Common myeloid progenitor, CD34-positive (primary cell): ENCODE data around the gene EIF2S1.
A peak's percentile ranks its signal among the peaks of the same experiment; 100 is the strongest.

Experiments used
- CTCF ChIA-PET: fragments of 350-600 bp; sonication (Branson Sonifier 250); formaldehyde crosslinking; loops from one replicate; lab custom pipeline; 2021; ENCODE audit warnings: antibody characterized with exemption; lab: Charles Lee
- POLR2A ChIA-PET: fragments of 350-600 bp; sonication (Branson Sonifier 250); formaldehyde crosslinking; loops from one replicate; lab custom pipeline; 2021; ENCODE audit warnings: antibody characterized with exemption; lab: Charles Lee
- DNase-seq, 3 donors: peaks; one replicate each; pipeline versions ENCODE4 v3.0.0 to v3.0.0-alpha.2; 2013
- H3K27ac ChIP-seq, 2 experiments: 1 replicate in 1 of 2; 2 replicates in 1 of 2; pipeline ENCODE4 v1.7.0; 2013; ENCODE audit warnings: inconsistent platforms in 2 of 2, low read length in 2 of 2, mild to moderate bottlenecking in 2 of 2, low read depth in 1 of 2, moderate library complexity in 1 of 2; ENCODE audit not compliant: severe bottlenecking in 2 of 2, insufficient read depth in 1 of 2, poor library complexity in 1 of 2
- H3K27me3 ChIP-seq, 5 experiments: replicated peaks in 2 of 5; 1 replicate in 3 of 5; 2 replicates in 2 of 5; pipeline versions ENCODE4 v1.6.1 to v1.7.0; 2013; ENCODE audit warnings: low read length in 4 of 5, mild to moderate bottlenecking in 2 of 5, moderate library complexity in 2 of 5, inconsistent platforms in 1 of 5; ENCODE audit not compliant: insufficient read depth in 5 of 5, control insufficient read depth in 4 of 5
- H3K36me3 ChIP-seq, 4 experiments: 1 replicate in 2 of 4; 2 replicates in 2 of 4; pipeline versions ENCODE4 v1.6.1 to v1.7.0; 2013; ENCODE audit warnings: low read length in 3 of 4, control low read depth in 1 of 4, mild to moderate bottlenecking in 1 of 4; ENCODE audit not compliant: control insufficient read depth in 4 of 4, insufficient read depth in 4 of 4
- H3K4me1 ChIP-seq, 4 experiments: 1 replicate in 3 of 4; 2 replicates in 1 of 4; pipeline versions ENCODE4 v1.6.1 to v1.7.1; 2013; ENCODE audit warnings: low read length in 3 of 4, mild to moderate bottlenecking in 3 of 4, control low read depth in 1 of 4, inconsistent platforms in 1 of 4, moderate library complexity in 1 of 4; ENCODE audit not compliant: control insufficient read depth in 4 of 4, insufficient read depth in 4 of 4; ENCODE audit errors: control extremely low read depth in 1 of 4
- H3K4me3 ChIP-seq, 7 experiments: 1 replicate in 4 of 7; 2 replicates in 3 of 7; pipeline versions ENCODE4 v1.5.1 to v1.7.0; 2013; ENCODE audit warnings: mild to moderate bottlenecking in 7 of 7, low read length in 6 of 7, moderate library complexity in 6 of 7, inconsistent platforms in 2 of 7, low read depth in 2 of 7, control low read depth in 1 of 7; ENCODE audit not compliant: insufficient read depth in 4 of 7, control insufficient read depth in 1 of 7; ENCODE audit errors: extremely low read depth in 1 of 7
- H3K9me3 ChIP-seq, 5 experiments: 1 replicate in 4 of 5; 2 replicates in 1 of 5; pipeline versions ENCODE4 v1.6.1 to v1.7.1; 2013; ENCODE audit warnings: low read length in 4 of 5, mild to moderate bottlenecking in 2 of 5, inconsistent platforms in 1 of 5, low read depth in 1 of 5, moderate library complexity in 1 of 5; ENCODE audit not compliant: control insufficient read depth in 4 of 5, insufficient read depth in 2 of 5; ENCODE audit errors: control extremely low read depth in 1 of 5
- WGBS: methylation state at CpG from one replicate; pipeline ENCODE4 v1.1.5; 2013; ENCODE audit not compliant: insufficient coverage; 5-methylcytosine and 5-hydroxymethylcytosine counted together

EIF2S1 gene

DNA sequence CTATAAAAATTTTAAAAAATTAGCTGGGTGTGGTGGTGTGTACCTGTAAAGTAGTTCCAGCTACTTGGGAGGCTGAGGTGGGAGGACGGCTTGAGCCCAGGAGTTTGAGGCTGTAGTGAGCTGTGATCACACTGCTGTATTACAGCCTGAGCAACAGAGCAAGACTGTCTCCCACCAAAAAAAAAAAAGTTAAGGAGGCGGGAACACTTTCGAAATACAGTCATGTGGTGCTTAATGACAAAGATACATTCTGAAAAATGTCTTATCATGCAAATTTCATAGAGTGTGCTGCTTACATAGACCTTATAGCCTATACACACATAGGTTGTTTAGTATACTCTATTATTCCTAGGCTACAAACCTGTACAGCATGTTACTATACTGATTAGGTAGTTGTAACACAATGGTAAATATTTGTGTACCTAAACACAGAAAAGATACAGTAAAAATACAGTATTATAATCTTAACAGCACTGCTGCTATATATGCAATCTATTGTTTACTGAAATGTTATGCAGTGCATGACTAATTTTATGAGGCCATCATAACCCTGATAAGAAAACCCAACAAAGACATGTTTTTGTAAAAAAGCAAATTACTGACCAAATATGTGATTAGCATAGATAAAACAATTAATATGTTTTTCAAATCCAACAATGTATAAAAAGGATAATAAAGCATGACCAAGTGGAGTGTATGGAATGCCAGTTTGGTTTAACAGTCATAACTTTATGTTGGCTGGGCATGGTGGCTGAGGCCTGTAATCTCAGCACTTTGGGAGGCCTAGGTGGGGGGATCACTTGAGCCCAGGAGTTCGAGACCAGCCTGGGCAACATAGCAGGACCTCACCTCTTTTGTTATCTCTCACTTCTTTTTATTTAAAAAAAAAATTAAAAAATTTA lies 11.4 kb downstream of the EIF2S1 start:
- Histone ChIP-seq H3K27ac (peak overlapping the region in 1 of 2 experiments; percentile 7), H3K9me3 (no peaks in the 10 kb centered on the region), H3K27me3 (no peaks in the 10 kb centered on the region), H3K4me1 (no peaks in the 10 kb centered on the region), H3K36me3 (peaks cover 14 to 81% (median 47%) of the 10 kb centered on the region in 4 experiments), H3K4me3 (no peak overlapping the region)
- WGBS, result 100% methylated on average over 1 of the region's 4 CpGs
- POLR2A ChIA-PET, result no interaction called here
- no peak for DNase-seq
- CTCF ChIA-PET, result no interaction called here

DNA sequence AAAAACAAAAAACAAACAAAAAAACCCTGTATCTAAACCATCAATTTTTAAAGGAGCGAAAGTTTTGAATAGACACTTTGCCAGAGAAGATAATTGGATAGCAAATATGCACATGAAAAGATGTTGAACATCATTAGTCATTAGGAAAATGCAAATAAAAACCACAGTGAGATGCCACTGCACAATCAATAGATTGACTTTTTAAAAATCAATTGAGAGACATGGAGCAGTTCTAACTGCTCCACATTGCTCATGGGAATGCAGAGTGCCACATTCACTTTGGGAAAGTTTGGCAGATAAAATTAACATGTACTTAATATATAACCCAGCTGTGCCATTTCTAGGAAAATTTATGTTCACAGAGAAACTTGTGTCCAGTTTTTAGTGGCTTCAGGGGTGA lies 12.7 kb downstream of the EIF2S1 start:
- no peak overlapping the region for H3K27ac ChIP-seq
- WGBS, result no CpG with 5 or more reads among the region's 1 CpG
- no peak for DNase-seq
- H3K4me3 ChIP-seq, result no peak overlapping the region
- H3K9me3 ChIP-seq, result no peaks in the 10 kb centered on the region
- POLR2A ChIA-PET, result no interaction called here
- CTCF ChIA-PET, result no interaction called here
- no peaks in the 10 kb centered on the region for H3K4me1 ChIP-seq
- peaks cover 23 to 82% (median 50%) of the 10 kb centered on the region in 4 experiments for H3K36me3 ChIP-seq
- H3K27me3 ChIP-seq, result no peaks in the 10 kb centered on the region

DNA sequence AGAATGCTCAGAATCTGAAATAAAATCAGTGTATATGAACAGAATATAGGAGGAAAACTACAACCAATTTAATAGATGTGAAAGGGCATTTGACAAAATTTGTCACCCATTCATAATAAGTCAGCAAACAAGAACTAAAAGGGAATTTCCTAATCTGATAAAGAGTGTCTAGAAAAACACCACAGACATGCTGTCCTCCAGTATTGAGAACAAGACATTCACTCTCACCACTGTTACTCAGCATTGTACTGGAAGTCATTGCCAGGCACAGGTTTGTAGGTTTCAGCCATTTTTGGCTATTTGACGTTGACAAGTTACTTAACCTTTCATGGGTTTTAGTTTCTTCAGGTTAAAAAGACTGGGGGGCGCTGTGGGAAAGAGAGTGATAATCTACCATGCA lies 13.2 kb downstream of the EIF2S1 start:
- CTCF ChIA-PET, result no interaction called here
- POLR2A ChIA-PET, result no interaction called here
- Histone ChIP-seq H3K4me1 (no peaks in the 10 kb centered on the region), H3K9me3 (no peaks in the 10 kb centered on the region), H3K27ac (no peak overlapping the region), H3K27me3 (no peaks in the 10 kb centered on the region), H3K36me3 (peaks cover 21 to 81% (median 49%) of the 10 kb centered on the region in 4 experiments), H3K4me3 (no peak overlapping the region)
- DNase-seq, result no peak
- WGBS, result 100% methylated on average over 2 of the region's 2 CpGs

DNA sequence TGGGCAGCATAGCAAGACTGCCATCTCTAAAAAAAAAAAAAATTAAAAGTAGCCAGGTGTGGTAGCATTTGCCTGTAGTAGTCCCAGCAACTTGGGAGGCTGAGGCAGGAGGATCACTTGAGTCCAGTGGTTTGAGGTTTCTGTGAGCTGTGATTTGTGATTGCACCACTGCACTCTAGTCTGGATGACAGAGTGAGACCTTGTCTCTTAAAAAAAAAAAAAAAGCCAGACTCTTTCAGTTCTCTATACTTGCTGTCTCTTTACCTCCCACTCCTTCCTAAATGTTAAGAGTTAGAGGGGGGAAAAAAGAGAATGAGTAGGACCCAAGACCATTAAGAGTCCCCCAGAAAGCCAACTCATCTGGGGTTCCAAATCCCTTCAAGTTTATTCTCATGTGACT lies 17.8 kb downstream of the EIF2S1 start:
- no peak overlapping the region for H3K27ac ChIP-seq
- no peaks in the 10 kb centered on the region for H3K27me3 ChIP-seq
- POLR2A ChIA-PET, result no interaction called here
- no peak for DNase-seq
- CTCF ChIA-PET, result no interaction called here
- H3K4me1 ChIP-seq, result no peaks in the 10 kb centered on the region
- H3K9me3 ChIP-seq, result no peaks in the 10 kb centered on the region
- H3K4me3 ChIP-seq, result no peak overlapping the region
- peaks cover 26 to 83% (median 57%) of the 10 kb centered on the region in 4 experiments for H3K36me3 ChIP-seq

DNA sequence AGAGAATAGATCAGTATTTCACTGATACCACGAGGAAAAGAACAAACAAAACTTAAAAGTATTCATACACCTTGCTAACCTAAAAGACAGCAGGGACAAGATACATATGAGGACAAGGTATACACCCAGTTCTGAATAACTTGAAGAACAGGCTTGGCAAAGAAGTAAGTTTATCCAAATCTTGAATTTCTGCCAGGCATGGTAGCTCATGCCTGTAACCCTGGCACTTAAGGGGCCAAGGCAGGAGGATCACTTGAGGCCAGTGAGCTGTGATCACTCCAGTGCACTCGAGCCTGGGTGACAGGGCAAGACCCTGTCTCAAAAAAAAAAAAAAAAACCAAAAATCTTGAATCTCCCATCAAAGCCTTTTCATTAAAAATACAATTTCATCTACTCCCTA lies 25.0 kb downstream of the EIF2S1 start:
- WGBS, result 100% methylated on average over 1 of the region's 2 CpGs
- DNase-seq, result no peak
- peaks cover 0 to 13% (median 8%) of the 10 kb centered on the region in 4 experiments for H3K4me1 ChIP-seq
- no peak overlapping the region for H3K4me3 ChIP-seq
- H3K9me3 ChIP-seq, result no peaks in the 10 kb centered on the region
- CTCF ChIA-PET, result interaction anchor here (0.8 kb wide), 1 partner anchor 42 kb away, joined by 3 read pairs; no protein-coding TSS in a partner anchor
- H3K27me3 ChIP-seq, result no peaks in the 10 kb centered on the region
- H3K27ac ChIP-seq, result no peak overlapping the region
- peaks cover 11 to 68% (median 42%) of the 10 kb centered on the region in 4 experiments for H3K36me3 ChIP-seq
- POLR2A ChIA-PET, result no interaction called here

GRCh38 chr14:67385618-67386017 lies 25.5 kb downstream of the EIF2S1 start:
- DNase-seq, result no peak
- Histone ChIP-seq H3K27me3 (no peaks in the 10 kb centered on the region), H3K27ac (no peak overlapping the region), H3K9me3 (no peaks in the 10 kb centered on the region), H3K36me3 (peaks cover 8 to 65% (median 41%) of the 10 kb centered on the region in 4 experiments), H3K4me1 (peaks cover 2 to 18% (median 12%) of the 10 kb centered on the region in 4 experiments), H3K4me3 (no peak overlapping the region)
- POLR2A ChIA-PET, result no interaction called here
- 100% methylated on average over 1 of the region's 2 CpGs for WGBS
- CTCF ChIA-PET, result interaction anchor here (0.8 kb wide), 1 partner anchor 41 kb away, joined by 3 read pairs; no protein-coding TSS in a partner anchor

- POLR2A ChIA-PET, result no interaction called here
- Histone ChIP-seq H3K9me3 (no peaks in the 10 kb centered on the region), H3K4me3 (no peak overlapping the region), H3K27me3 (no peaks in the 10 kb centered on the region), H3K4me1 (peaks cover 10 to 32% (median 20%) of the 10 kb centered on the region in 4 experiments), H3K36me3 (peaks cover 7 to 52% (median 28%) of the 10 kb centered on the region in 4 experiments), H3K27ac (no peak overlapping the region)
- DNase-seq, result no peak
- CTCF ChIA-PET, result no interaction called here
- no CpG with 5 or more reads among the region's 2 CpGs for WGBS
Measured at GRCh38 chr14:67387195-67387594, 27.1 kb downstream of the EIF2S1 start.
